Caki2 (cell line): ENCODE results near the gene SLC8A2. TPM values are rescaled to one million over a fixed set of nuclear protein-coding genes. Genes with fewer than 3 reads are reported as not detected.
"Not testable (repeated sequence)": the region's sequence is repeated elsewhere in the genome, so short reads cannot be mapped to it uniquely, and the experiment has no call there.

Experiments used
- DNase-seq: peaks from one replicate; pipeline ENCODE4 v3.0.0-alpha.2; 2015; ENCODE audit warnings: low read depth
- in situ Hi-C: cut with HindIII; loops from 2 replicates; pipeline ENCODE4 v1.10.0; 2016; ENCODE audit warnings: low sequenced_read_pairs, low pct_unique_long_range_greater_than_20kb, mixed read lengths
- total RNA-seq: library from RNA; depleted of rRNA; stranded (reverse); fragments of >200 nt; shearing (Covaris generic); gene quantifications from 2 replicates; pipeline ENCODE4 v1.2.3, GENCODE V29; 2014; ENCODE audit warnings: low replicate concordance

The SLC8A2 gene
- total RNA-seq, 1 experiment from 2014 or later = not detected

DNA sequence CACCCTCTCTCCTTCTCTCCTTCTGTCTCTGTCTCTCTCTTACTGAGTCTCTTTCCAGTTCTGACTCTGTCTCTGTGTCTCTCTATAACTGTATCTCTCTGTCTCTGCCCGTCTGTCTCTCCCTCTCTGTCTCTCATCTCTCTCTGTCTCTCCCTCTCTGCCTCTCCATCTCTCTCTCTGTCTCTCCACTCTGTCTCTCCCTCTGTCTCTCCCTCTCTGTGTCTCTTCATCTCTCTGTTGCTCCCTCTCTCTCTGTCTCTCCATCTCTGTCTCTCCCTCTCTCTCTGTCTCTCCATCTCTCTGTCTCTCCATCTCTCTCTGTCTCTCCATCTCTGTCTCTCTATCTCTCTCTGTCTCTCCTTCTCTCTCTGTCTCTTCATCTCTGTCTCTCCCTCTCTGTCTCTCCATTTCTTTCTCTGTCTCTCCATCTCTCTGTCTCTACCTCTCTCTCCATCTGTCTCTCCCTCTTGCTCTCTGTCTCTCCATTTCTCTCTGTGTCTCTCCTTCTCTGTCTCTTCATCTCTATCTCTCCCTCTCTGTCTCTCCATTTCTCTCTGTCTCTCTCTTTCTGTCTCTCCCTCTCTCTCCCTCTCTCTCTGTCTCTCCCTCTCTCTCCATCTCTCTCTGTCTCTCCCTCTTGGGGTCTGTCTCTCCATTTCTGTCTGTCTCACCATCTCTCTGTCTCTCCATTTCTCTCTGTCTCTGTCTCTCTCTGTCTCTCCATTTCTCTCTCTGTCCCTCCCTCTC, 49.1 kb downstream of the SLC8A2 start:
- DNase-seq = no peak
- in situ Hi-C loops = no loop called here

DNA sequence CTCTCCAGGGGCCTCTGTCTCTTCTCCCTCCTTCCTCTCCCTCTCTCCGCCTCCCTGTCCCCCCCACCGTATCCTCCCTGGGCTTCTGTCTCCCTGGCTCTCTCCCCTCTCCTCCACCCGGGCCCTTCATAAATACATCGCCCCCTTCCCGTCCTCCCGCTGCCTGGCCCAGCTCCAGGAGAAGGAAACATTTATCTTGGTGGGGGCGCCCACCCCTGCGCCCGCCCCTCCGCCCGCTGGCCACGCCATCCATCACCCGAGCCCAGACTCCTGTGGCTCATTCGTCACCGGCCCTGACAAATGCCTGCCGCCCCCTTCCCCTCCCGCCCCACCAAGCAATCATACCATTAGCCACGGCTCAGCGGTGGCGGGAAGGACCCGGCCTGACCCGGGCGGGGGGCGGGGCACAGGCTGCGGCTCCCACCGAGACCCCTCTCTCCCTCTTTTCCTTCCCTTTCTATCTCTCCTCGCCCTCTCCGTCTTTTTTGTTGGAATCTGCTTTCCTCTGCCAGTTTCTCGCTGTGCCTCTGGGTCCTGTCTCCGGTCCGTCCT, 49.8 kb downstream of the SLC8A2 start:
- DNase-seq = no peak
- in situ Hi-C loops = no loop called here

DNA sequence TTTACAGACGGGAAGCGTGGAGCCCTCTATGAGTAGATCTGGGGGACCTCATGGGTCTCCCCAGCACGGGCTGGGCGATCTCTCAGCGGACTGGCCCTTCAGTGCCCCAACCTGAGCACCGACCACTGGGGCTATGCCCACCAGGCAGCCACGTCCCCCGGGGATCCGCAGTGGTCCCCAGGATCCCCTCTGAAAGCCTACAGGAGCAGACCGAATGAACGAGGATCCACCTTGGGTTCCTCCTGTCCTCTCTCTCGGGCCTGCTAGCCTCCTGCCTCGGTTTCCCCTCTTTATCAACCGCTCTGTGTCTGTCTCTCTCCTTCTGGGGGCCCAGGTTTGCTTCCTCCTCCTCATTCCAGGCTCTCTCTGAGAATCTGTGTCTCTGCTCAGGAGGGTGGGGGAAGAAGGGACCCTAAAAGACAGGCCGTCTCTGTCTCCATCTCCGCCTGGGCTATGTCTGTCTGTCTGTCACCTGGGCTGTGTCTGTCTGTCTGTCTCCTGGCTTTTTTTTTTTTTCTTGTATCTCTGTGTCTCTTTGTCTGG, 50.4 kb downstream of the SLC8A2 start:
- in situ Hi-C loops = no loop called here
- DNase-seq = no peak

DNA sequence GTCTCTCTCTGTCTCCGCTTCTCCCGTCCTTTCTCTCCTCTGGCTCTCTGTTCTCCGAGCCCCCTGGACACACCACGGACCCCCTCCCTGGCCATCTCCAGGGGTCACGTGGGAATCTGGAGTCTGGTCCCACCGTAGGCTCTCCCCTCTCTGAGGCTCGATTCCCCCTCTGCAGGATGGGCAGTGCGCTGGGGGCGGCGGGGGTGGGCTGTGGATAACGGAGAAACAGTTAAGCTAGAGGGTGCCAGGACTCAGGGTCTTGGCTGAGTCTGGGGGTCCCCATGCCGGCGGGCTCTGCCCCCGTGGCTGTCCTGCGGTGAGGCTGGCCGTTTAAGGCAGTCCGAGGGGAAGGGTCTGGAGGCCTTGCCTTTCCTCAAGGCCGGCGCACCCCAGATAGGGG, 51.9 kb downstream of the SLC8A2 start:
- DNase-seq = no peak
- in situ Hi-C loops = no loop called here

DNA sequence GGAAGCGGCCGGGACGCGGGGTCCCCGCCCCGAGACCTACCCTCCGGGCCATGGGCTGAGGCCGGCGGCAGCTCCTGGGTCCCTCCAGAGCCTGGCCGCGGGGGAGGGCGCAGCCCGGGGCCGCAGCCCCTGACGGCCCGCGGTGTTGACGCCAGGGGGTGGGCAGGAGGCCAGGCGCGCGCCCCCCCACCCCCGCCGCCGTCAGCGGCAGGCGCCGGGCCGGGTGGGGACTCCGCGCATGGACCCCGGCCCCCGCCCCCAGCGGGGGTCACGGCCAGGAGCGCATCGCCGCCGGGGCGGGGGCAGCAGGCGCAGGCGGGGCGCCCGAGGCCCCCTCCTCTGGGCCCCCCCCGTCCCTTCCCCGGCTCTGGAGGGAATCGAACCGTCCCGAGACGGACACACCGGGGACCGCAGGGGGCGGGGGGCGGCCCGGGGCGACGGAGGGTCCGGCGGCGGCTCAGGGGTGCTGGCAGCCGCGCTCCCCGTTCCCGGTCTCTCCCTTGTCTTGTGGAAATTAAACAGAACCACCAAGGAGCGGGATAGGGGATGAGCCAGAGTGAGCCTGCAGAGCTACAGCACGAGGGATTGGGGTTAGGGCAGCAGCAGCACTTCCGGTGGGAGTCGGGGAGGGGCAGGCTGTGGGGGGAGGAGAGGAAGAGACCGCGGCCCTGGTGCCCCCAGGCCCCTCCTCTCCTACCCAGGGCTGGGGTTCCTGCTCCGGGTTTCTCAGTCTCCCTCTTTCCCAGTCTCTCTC, 52.5 kb downstream of the SLC8A2 start, which contains the start of gene MEIS3:
TSS of gene MEIS3 (minus strand) at position 498 of the 754 bp plus-strand sequence. CDS start at position 52, 446 bp downstream.
- DNase-seq = no peak
- in situ Hi-C loops = no loop called here

DNA sequence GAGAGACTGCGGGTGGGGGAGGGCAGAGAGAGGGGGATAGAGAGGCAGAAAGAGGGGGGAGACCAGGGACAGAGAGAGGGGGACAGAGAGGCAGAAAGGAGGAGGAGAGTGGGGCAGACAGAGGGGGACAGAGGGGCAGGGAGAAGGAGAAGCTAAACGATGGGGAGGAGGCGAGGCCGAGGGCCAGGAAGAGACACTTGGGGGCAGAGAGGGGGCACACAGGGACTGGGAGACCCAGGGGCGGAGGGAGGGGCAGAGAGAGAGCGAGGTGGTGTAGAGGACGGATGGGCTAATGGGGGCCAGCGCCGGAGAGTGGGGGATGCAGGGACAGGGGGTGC, 53.0 kb downstream of the SLC8A2 start:
- no peak for DNase-seq
- in situ Hi-C loops = no loop called here

DNA sequence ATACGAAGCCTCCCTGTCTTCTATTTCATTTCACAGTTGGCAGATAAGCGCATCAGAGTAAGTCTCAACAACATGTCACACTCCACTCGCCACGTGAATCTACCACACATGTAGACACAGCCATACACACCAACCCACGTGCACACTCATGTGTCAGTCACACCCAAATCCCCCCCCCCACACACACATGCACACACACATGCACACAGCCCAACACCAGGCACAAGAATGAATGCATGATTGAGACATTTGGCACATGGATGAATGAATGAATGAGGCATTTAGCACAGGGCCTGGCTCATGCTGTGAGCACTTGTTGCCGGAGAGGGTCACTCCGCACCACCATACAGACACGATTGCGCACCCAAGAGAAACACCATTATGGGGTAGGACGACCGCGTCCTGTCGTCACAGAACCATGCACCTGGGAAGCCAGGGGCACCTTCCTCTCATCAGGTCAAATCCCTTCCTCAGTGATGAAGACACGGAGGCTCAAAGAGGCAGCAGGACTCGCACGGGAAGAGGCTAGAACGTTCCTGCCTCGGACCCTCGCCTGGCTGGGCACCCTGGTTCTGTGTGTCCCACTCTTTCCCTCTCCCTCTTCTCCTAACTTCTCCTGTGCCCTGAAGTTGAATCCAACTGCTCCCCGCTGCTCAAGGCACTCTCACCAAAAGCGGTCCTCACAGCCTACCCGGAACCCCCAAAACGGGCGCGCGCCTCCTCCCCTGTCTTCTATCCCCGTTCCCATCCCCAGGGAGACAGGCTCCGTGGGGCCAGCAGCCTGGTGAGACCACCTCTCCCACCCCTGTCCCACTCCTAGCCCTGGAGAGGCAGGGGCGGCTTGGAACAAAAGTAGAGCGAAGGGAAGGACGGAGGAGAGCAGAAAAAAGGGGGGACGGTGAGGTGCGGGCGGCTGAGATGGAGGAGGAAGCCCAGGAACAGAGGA, 53.7 kb downstream of the SLC8A2 start:
- no peak for DNase-seq
- in situ Hi-C loops = no loop called here

DNA sequence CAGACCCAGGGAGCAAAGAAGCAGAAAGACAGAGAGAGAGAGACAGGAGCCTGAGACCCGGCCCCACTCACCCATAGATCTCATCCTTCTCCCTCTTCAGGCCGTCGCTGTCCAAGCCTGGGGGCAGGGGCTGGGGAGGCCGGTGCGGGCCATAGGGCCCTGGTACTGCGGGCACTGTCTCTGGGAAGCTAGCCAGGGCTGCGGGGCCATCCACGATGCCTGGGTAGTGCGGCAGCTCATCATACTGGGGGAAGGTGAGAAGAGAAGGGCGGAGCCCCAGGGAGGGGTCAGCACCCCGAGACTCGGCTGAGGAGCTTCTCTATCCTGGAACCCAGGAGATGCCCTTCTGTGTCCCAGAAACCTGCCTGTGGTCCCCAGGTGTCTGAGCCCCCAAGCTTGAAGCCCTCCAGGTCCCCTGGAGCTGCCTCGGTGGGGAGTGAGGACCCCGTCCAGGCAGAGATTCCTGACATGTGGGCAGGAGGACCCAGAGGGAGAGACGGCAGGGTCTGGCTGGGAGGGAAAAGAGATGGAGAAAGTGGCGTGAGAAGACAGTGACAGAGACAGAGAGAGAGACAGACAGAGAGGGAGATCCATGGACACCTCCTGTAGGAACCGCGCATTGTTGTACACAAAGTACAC, 54.5 kb downstream of the SLC8A2 start:
- in situ Hi-C loops = no loop called here
- no peak for DNase-seq

DNA sequence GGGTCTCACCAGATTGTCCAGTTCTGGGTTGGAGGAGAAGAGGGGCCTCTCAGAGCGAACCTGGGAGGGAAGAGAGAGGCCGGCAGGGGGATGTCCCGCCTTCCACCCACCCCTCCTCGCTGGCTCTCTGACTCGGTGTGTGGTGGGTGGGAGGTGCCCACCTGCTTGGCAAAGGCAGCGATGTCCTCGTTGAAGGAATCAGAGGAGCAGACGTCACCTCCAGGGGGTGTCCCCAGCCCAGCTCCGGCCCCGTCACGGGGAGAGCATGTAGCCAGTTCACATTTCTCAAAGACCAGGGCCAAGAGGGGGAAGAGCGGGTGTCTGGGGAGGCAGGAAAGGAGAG, 55.1 kb downstream of the SLC8A2 start:
- DNase-seq = no peak
- in situ Hi-C loops = no loop called here

DNA sequence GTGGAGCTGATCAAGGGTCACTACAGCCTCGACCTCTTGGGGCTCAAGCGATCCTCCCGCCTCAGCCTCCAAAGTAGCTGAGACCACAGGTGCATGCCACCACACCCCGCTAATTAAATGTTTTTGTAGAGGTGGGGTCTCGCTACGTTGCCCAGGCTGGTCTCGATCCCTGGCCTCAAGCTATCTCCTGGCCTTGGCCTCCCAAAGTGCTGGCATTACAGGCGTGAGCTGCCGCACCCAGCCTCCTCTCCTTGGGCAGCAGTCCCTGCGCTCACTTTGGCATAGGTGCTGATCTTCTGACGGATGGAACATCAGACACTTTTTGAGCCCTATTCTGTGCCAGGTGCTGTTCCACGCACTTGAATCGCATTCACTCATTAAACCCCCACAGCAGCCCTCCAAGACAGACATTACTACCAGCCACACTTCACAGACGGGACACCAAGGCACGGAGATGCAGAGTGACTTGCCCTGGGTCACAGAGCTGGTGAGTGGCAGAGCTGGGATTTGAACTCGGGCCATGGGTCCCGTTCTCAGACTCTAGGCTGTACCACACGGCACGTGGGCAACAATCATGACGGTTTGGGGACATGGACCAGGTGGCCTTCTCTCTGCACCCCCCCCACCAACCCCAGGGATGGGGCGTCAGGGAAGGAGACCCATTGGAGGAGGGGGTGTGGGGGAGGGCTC, 55.6 kb downstream of the SLC8A2 start:
- in situ Hi-C loops = no loop called here
- no peak for DNase-seq

DNA sequence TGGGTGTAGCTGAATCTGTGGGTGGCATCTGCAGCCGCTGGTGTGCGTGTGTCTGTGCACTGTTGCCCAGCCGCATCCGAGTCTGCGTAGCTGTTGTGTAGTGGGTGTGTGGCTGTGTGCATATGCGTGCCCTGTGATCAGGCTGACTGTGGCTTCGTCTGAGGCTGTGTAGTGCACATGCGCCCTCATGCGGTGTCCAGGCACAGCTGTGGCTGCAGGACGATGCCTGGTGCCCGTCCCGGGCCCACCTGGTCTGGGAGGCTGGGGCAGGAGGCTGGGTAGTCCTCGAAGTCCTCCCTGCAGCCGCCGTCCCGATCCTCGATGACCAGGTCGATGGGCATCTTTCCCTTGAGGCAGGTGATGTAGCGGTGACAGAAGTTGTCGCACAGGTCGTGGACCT, 57.2 kb downstream of the SLC8A2 start:
- no peak for DNase-seq
- in situ Hi-C loops = no loop called here

DNA sequence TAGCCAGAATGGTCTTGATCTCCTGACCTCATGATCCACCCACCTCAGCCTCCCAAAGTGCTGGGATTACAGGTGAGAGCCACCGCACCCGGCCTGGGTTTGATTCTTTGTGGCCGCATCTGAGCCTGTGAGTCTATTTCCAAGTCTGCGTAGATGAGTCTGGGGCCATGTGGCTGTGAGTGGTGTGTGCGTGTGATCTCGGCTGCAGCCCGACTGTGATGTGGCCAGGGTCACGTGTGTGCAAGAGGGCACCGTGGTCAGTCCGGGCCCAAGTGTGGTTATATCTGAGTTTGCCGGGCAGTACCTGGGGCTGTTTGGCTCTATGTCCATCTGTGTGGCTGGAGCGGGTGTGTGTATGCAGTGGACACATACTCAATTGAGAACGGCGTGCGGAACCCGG, 57.8 kb downstream of the SLC8A2 start:
- no peak for DNase-seq
- in situ Hi-C loops = no loop called here

DNA sequence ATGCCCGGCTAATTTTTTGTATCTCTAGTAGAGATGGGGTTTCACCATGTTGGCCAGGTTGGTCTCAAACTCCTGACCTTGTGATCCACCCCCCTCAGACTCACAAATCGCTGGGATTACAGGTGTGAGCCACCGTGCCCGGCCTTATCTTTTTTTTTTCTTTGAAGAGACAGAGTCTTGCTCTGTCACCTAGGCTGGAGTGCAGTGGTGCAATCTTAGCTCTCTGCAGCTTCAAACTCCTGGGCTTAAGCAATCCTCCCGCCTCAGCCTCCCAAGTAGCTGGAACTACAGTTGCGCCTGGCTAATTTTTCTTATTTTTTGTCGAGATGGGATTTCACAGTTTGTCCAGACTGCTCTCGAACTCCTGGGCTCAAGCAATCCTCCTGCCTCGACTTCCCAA, 60.0 kb downstream of the SLC8A2 start:
- DNase-seq, in situ Hi-C loops: not testable (repeated sequence)

DNA sequence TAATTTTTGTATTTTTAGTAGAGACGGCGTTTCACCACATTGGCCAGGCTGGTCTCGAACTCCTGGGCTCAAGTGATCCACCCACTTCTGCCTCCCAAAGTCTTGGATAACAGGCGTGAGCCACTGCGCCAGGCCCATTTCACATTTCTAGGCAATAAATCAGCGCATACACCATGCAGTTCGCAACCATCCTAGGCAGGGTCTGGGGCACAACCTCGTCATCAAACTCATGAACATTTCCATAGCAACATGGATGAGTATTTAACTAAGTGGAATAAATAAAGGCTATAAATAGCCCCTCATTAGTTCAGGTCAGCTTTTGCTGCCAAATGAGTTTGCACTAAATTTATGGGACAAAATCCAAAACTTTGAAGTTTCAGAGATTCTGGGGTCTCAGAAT, 60.6 kb downstream of the SLC8A2 start:
- in situ Hi-C loops = no loop called here

DNA sequence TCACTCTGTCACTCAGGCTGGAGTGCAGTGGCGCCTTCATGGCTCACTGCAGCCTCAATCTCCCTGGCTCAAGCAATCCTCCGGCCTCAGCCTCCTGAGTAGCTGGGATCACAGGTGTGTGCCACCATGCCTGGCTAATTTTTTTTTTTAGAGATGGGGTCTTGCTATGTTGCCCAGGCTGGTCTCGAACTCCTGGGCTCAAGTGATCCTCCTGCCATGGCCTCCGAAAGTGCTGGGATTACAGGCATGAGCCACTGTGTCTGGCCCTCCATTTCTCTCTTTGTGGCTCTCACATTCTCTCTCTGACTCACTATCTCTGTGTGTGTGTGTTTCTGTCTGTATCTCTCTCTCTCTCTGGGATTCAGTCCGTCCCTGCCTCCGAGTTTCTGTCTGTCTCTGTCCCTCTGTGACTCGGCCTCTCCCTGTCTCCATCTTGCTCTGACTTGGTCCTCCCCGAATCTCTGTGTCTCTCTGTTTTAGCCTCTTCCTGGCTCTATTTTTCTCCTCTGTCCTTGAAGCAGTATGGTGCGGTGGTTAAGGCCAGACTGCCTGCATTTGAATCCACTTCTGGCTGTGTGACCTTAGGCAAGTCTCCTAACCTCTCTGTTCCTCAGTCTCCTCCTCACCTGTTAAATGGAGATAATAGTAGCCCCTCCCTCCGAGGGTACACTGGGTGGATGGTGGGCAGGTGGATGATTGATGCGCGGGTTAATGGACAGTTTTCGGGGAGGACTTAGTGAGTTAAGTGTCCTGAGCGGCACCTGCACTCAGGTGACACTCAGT, 63.3 kb downstream of the SLC8A2 start:
- DNase-seq = no peak
- in situ Hi-C loops = no loop called here

More for the DNA sequence above, 60.6 kb downstream of the SLC8A2 start:
- DNase-seq = no peak

DNA sequence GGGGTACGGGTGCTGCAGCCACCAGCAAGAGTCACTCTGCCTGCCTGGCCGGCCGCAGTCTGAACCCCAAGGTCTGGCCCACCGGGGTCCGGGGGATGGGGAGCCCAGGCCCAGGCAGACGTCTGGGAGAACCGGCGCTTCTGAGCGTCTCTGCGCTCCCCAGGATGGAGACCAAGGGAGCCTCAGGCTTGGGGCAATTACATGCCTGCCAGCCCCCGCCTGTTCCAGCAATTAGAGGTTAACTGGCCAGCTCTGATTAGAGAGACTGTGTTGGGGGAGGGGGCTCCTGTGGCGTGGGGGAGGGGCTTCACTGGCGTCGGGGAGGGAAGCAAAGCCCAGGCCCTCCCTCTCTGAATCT, 64.3 kb downstream of the SLC8A2 start:
- in situ Hi-C loops = no loop called here

More for the DNA sequence above, 64.3 kb downstream of the SLC8A2 start:
- no peak for DNase-seq
